CD4-positive, alpha-beta T cell (primary cell): ENCODE measurements around the gene SNCAIP. TPM values are rescaled to one million over a fixed set of nuclear protein-coding genes. Genes with fewer than 3 reads are reported as not detected.

Experiments used
- ATAC-seq: fragments of 200-7000 bp; cut with Tn5 transposase; one replicate; pipeline ENCODE4 v1.10.0; 2022; ENCODE audit warnings: mild to moderate bottlenecking; ENCODE audit not compliant: poor library complexity
- CTCF ChIA-PET: fragments of 350-600 bp; sonication (Branson Sonifier 250); formaldehyde crosslinking; loops from one replicate; lab custom pipeline; 2021; ENCODE audit warnings: antibody characterized with exemption, inconsistent platforms; lab: Charles Lee
- POLR2A ChIA-PET: fragments of 350-600 bp; sonication (Branson Sonifier 250); formaldehyde crosslinking; loops from one replicate; lab custom pipeline; 2021; ENCODE audit warnings: antibody characterized with exemption, inconsistent platforms; lab: Charles Lee
- DNase-seq, 14 experiments: peaks; one replicate each; pipeline ENCODE4 v3.0.0-alpha.2; 2013 to 2020; ENCODE audit warnings: mixed read lengths in 2 of 14
- H3K27ac ChIP-seq, 2 donors: one replicate each; pipeline versions ENCODE4 v1.5.1 to v1.7.0; 2013; ENCODE audit warnings: low read length in 2 of 2, low read depth in 1 of 2, mild to moderate bottlenecking in 1 of 2
- H3K27me3 ChIP-seq, 2 experiments: 1 replicate in 1 of 2; 2 replicates in 1 of 2; pipeline versions ENCODE4 v1.6.1 to v1.7.0; 2013; ENCODE audit warnings: low read length in 2 of 2, control low read depth in 1 of 2, mild to moderate bottlenecking in 1 of 2, moderate library complexity in 1 of 2; ENCODE audit not compliant: insufficient read depth in 2 of 2, control insufficient read depth in 1 of 2
- H3K36me3 ChIP-seq: one replicate; pipeline ENCODE4 v1.6.1; 2013; ENCODE audit warnings: low read length, control low read depth; ENCODE audit not compliant: insufficient read depth
- H3K4me1 ChIP-seq: one replicate; pipeline ENCODE4 v1.6.1; 2013; ENCODE audit warnings: low read length, control low read depth; ENCODE audit not compliant: insufficient read depth
- H3K4me3 ChIP-seq: one replicate; pipeline ENCODE4 v1.5.1; 2013; ENCODE audit warnings: mild to moderate bottlenecking, low read length, moderate library complexity
- H3K9me3 ChIP-seq, 2 experiments: 1 replicate in 1 of 2; 2 replicates in 1 of 2; pipeline versions ENCODE4 v1.6.1 to v1.7.0; 2013; ENCODE audit warnings: low read length in 2 of 2, mild to moderate bottlenecking in 2 of 2, control low read depth in 1 of 2, moderate library complexity in 1 of 2; ENCODE audit not compliant: control insufficient read depth in 1 of 2, insufficient read depth in 1 of 2
- H3K27ac Mint-ChIP-seq: one replicate; pipeline ENCODE4 v1.8.0; 2020; ENCODE audit warnings: mixed read lengths
- H3K27me3 Mint-ChIP-seq: one replicate; pipeline ENCODE4 v1.8.0; 2021; ENCODE audit warnings: mixed read lengths
- H3K36me3 Mint-ChIP-seq: one replicate; pipeline ENCODE4 v1.8.0; 2021; ENCODE audit warnings: low read depth, mixed read lengths
- H3K4me1 Mint-ChIP-seq: one replicate; pipeline ENCODE4 v1.8.0; 2021; ENCODE audit warnings: low read depth, mixed read lengths
- H3K4me3 Mint-ChIP-seq: one replicate; pipeline ENCODE4 v1.8.0; 2020; ENCODE audit warnings: mild to moderate bottlenecking, mixed read lengths
- H3K9me3 Mint-ChIP-seq: one replicate; pipeline ENCODE4 v1.8.0; 2020; ENCODE audit warnings: mixed read lengths
- CTCF ChIP-seq: fragments of 200-600 bp; IDR thresholded peaks from one replicate; pipeline ENCODE4 v1.8.0; 2022; ENCODE audit warnings: antibody characterized with exemption, mild to moderate bottlenecking
- intact Hi-C, 2 experiments: fragments of 100-400 bp; cut with DNase I in 1 of 2; cut with micrococcal nuclease in 1 of 2; formaldehyde crosslinking; loops; one replicate each; pipeline versions ENCODE4 v1.15.1 to v1.9.0; 2023 to 2025; cut with DNase I, micrococcal nuclease
- total RNA-seq, 174 experiments: library from RNA in 2 of 174; stranded (reverse) in 2 of 174; gene quantifications; one replicate each; pipeline ENCODE4 v1.2.3 and lab custom pipeline; 2021 to 2026

SNCAIP gene
- total RNA-seq, 2 experiments from 2014 or later: not detected

GRCh38 chr5:122392824-122393223 lies 80.8 kb downstream of the SNCAIP start:
- Mint-ChIP-seq H3K9me3 (no peaks in the 10 kb centered on the region), H3K27me3 (peaks cover 7% of the 10 kb centered on the region), H3K4me3 (no peak overlapping the region), H3K36me3 (no peaks in the 10 kb centered on the region), H3K27ac (no peak overlapping the region), H3K4me1 (no peaks in the 10 kb centered on the region)
- intact Hi-C loops: no loop called here
- TF ChIP-seq CTCF: no peak
- no peaks in the 10 kb centered on the region for H3K27me3 ChIP-seq
- no peaks in the 10 kb centered on the region for H3K4me1 ChIP-seq
- CTCF ChIA-PET: no interaction called here
- no peaks in the 10 kb centered on the region for H3K36me3 ChIP-seq
- H3K4me3 ChIP-seq: no peak overlapping the region
- no peaks in the 10 kb centered on the region for H3K9me3 ChIP-seq
- DNase-seq (no peak), ATAC-seq (no peak)
- POLR2A ChIA-PET: no interaction called here
- no peak overlapping the region for H3K27ac ChIP-seq

- Mint-ChIP-seq H3K4me3 (no peak overlapping the region), H3K36me3 (no peaks in the 10 kb centered on the region), H3K27ac (no peak overlapping the region), H3K4me1 (no peaks in the 10 kb centered on the region), H3K9me3 (no peaks in the 10 kb centered on the region), H3K27me3 (peaks cover 7% of the 10 kb centered on the region)
- H3K4me1 ChIP-seq: no peaks in the 10 kb centered on the region
- no peak overlapping the region for H3K4me3 ChIP-seq
- CTCF ChIA-PET: no interaction called here
- no peaks in the 10 kb centered on the region for H3K9me3 ChIP-seq
- no peak for TF ChIP-seq CTCF
- H3K27me3 ChIP-seq: no peaks in the 10 kb centered on the region
- POLR2A ChIA-PET: no interaction called here
- H3K36me3 ChIP-seq: no peaks in the 10 kb centered on the region
- intact Hi-C loops: no loop called here
- no peak overlapping the region for H3K27ac ChIP-seq
- ATAC-seq (no peak), DNase-seq (no peak)
These were observed 82.4 kb downstream of the SNCAIP start for GRCh38 chr5:122394284-122394930.

- intact Hi-C loops: no loop called here
- H3K4me3 Mint-ChIP-seq: no peak overlapping the region
- no peak for TF ChIP-seq CTCF
- no peaks in the 10 kb centered on the region for H3K36me3 Mint-ChIP-seq
- no peaks in the 10 kb centered on the region for H3K9me3 Mint-ChIP-seq
- Histone ChIP-seq H3K4me3 (no peak overlapping the region), H3K9me3 (no peaks in the 10 kb centered on the region), H3K27me3 (no peaks in the 10 kb centered on the region), H3K27ac (no peak overlapping the region), H3K4me1 (no peaks in the 10 kb centered on the region), H3K36me3 (no peaks in the 10 kb centered on the region)
- POLR2A ChIA-PET: no interaction called here
- CTCF ChIA-PET: no interaction called here
- no peaks in the 10 kb centered on the region for H3K4me1 Mint-ChIP-seq
- peaks cover 7% of the 10 kb centered on the region for H3K27me3 Mint-ChIP-seq
- no peak overlapping the region for H3K27ac Mint-ChIP-seq
- DNase-seq (no peak), ATAC-seq (no peak)
These were observed 86.0 kb downstream of the SNCAIP start for GRCh38 chr5:122398016-122398415.
